Brain pericyte (primary cell): ENCODE data around the gene VASP.
"Not testable (repeated sequence)": the region's sequence is repeated elsewhere in the genome, so short reads cannot be mapped to it uniquely, and the experiment has no call there.

ENCODE experiments used
- DNase-seq: peaks from one replicate; pipeline ENCODE4 v3.0.0-alpha.2; 2012; ENCODE audit warnings: low read depth, low spot score

VASP gene

GRCh38 chr19:45496349-45496953 is 10.8 kb upstream of the VASP start:
- no peak for DNase-seq

- DNase-seq: no peak
These were observed 9.5 kb upstream of the VASP start for GRCh38 chr19:45497791-45498190.

GRCh38 chr19:45498411-45499195 is 8.7 kb upstream of the VASP start, which contains the start of gene PPM1N:
TSS of gene PPM1N (plus strand) at chr19:45498443. CDS start at chr19:45498473, 30 bp downstream.
- DNase-seq: no peak

GRCh38 chr19:45499196-45500180 is 7.8 kb upstream of the VASP start:
- DNase-seq: no peak

- no peak for DNase-seq
These were observed 6.2 kb upstream of the VASP start for GRCh38 chr19:45500918-45501729.

GRCh38 chr19:45501730-45502014 is 5.6 kb upstream of the VASP start:
- no peak for DNase-seq

- no peak for DNase-seq
These were observed 5.2 kb upstream of the VASP start for GRCh38 chr19:45502111-45502510.

GRCh38 chr19:45503909-45504308 is 3.4 kb upstream of the VASP start:
- no peak for DNase-seq

GRCh38 chr19:45505151-45505995 is 1.9 kb upstream of the VASP start:
- DNase-seq: no peak

- no peak for DNase-seq
These were observed 1.4 kb upstream of the VASP start for GRCh38 chr19:45505996-45506245.

GRCh38 chr19:45506246-45506988 is 862 bp upstream of the VASP start:
- DNase-seq: no peak

- DNase-seq: no peak
These were observed 665 bp downstream of the VASP start for GRCh38 chr19:45507872-45508416.

- no peak for DNase-seq
These were observed 1.2 kb downstream of the VASP start for GRCh38 chr19:45508417-45508860.

- DNase-seq: no peak
These were observed 1.8 kb downstream of the VASP start for GRCh38 chr19:45508861-45509691.

GRCh38 chr19:45509692-45510015 is 2.4 kb downstream of the VASP start:
- no peak for DNase-seq

GRCh38 chr19:45510352-45510751 is 3.1 kb downstream of the VASP start:
- not testable (repeated sequence) for DNase-seq

- no peak for DNase-seq
These were observed 3.8 kb downstream of the VASP start for GRCh38 chr19:45511074-45511473.

GRCh38 chr19:45512881-45513483 is 5.7 kb downstream of the VASP start:
- no peak for DNase-seq
